B cell (primary cell): ENCODE data around the gene BNIP3. TPM values are rescaled to one million over a fixed set of nuclear protein-coding genes. Genes with fewer than 3 reads are reported as not detected.

Experiments used
- ATAC-seq: fragments of 200-7000 bp; cut with Tn5 transposase; one replicate; pipeline ENCODE4 v1.10.0; 2021; ENCODE audit warnings: low read depth, mild to moderate bottlenecking, moderate number of reproducible peaks, moderate library complexity
- CTCF ChIA-PET: fragments of 350-600 bp; sonication (Branson Sonifier 250); formaldehyde crosslinking; loops from one replicate; lab custom pipeline; 2021; ENCODE audit warnings: antibody characterized with exemption, inconsistent platforms; lab: Charles Lee
- POLR2A ChIA-PET: fragments of 350-600 bp; sonication (Branson Sonifier 250); formaldehyde crosslinking; loops from one replicate; lab custom pipeline; 2021; ENCODE audit warnings: antibody characterized with exemption; lab: Charles Lee
- DNase-seq: peaks from one replicate; pipeline ENCODE4 v3.0.0; 2013
- H2AFZ ChIP-seq: 2 replicates; pipeline ENCODE4 v1.6.1; 2012; ENCODE audit warnings: mild to moderate bottlenecking, low read depth, low read length; ENCODE audit not compliant: insufficient read depth, poor library complexity, severe bottlenecking
- H3K27ac ChIP-seq, 2 donors: 1 replicate in 1 of 2; 2 replicates in 1 of 2; pipeline ENCODE4 v1.5.1; 2012 to 2013; ENCODE audit warnings: low read length in 2 of 2, mild to moderate bottlenecking in 2 of 2, moderate library complexity in 1 of 2
- H3K27me3 ChIP-seq, 4 experiments: fragments of 200-600 bp in 1 of 4; sonication (generic) in 1 of 4; replicated peaks in 1 of 4; 1 replicate in 2 of 4; 2 replicates in 2 of 4; pipeline versions ENCODE4 v1.6.1 to v1.7.0; 2013 to 2016; ENCODE audit warnings: low read length in 3 of 4, mild to moderate bottlenecking in 2 of 4, mixed read lengths in 1 of 4, moderate library complexity in 1 of 4; ENCODE audit not compliant: insufficient read depth in 4 of 4, control insufficient read depth in 3 of 4; ENCODE audit errors: control extremely low read depth in 1 of 4
- H3K36me3 ChIP-seq, 2 experiments: replicated peaks in 1 of 2; 1 replicate in 1 of 2; 2 replicates in 1 of 2; pipeline versions ENCODE4 v1.6.1 to v1.7.1; 2013; ENCODE audit warnings: low read length in 1 of 2; ENCODE audit not compliant: insufficient read depth in 2 of 2, control insufficient read depth in 1 of 2; ENCODE audit errors: control extremely low read depth in 1 of 2, extremely low read depth in 1 of 2
- H3K4me1 ChIP-seq, 2 donors: fragments of 200-600 bp in 1 of 2; sonication (generic) in 1 of 2; 1 replicate in 1 of 2; 2 replicates in 1 of 2; pipeline versions ENCODE4 v1.5.1 to v1.6.1; 2013 to 2017; ENCODE audit warnings: low read length in 2 of 2; ENCODE audit not compliant: control insufficient read depth in 2 of 2, insufficient read depth in 2 of 2
- H3K4me2 ChIP-seq: replicated peaks from 2 replicates; pipeline ENCODE3; 2012; ENCODE audit warnings: mild to moderate bottlenecking, low read depth, low read length; ENCODE audit not compliant: poor library complexity, severe bottlenecking
- H3K4me3 ChIP-seq, 5 experiments: fragments of 200-600 bp in 1 of 5; sonication (generic) in 1 of 5; 1 replicate in 3 of 5; 2 replicates in 2 of 5; pipeline versions ENCODE4 v1.5.1 to v1.7.0; 2011 to 2016; ENCODE audit warnings: low read length in 4 of 5, mild to moderate bottlenecking in 4 of 5, low read depth in 2 of 5, control low read depth in 1 of 5, moderate library complexity in 1 of 5; ENCODE audit not compliant: insufficient read depth in 1 of 5; ENCODE audit errors: control extremely low read depth in 1 of 5, extremely low read depth in 1 of 5
- H3K79me2 ChIP-seq: fragments of 200-600 bp; sonication (generic); one replicate; pipeline ENCODE4 v1.6.0; 2016; ENCODE audit warnings: low read length; ENCODE audit not compliant: control insufficient read depth, insufficient read depth
- H3K9ac ChIP-seq: fragments of 200-600 bp; sonication (generic); 2 replicates; pipeline ENCODE4 v1.6.1; 2017; ENCODE audit warnings: mild to moderate bottlenecking, low read length, moderate library complexity
- H3K9me3 ChIP-seq, 3 donors: one replicate each; pipeline versions ENCODE4 v1.6.1 to v1.7.1; 2013; ENCODE audit warnings: low read length in 2 of 3; ENCODE audit not compliant: control insufficient read depth in 2 of 3, insufficient read depth in 1 of 3; ENCODE audit errors: control extremely low read depth in 1 of 3
- H4K20me1 ChIP-seq: 2 replicates; pipeline ENCODE4 v1.6.0; 2012; ENCODE audit warnings: mild to moderate bottlenecking, low read length; ENCODE audit not compliant: insufficient read depth, control insufficient read depth, poor library complexity, severe bottlenecking
- H3K27ac Mint-ChIP-seq: one replicate; pipeline ENCODE4 v1.8.0; 2021; ENCODE audit warnings: mixed read lengths
- H3K27me3 Mint-ChIP-seq: one replicate; pipeline ENCODE4 v1.8.0; 2021; ENCODE audit warnings: mixed read lengths
- H3K4me1 Mint-ChIP-seq: one replicate; pipeline ENCODE4 v1.8.0; 2021; ENCODE audit warnings: mixed read lengths
- H3K4me3 Mint-ChIP-seq: one replicate; pipeline ENCODE4 v1.8.0; 2021; ENCODE audit warnings: mixed read lengths
- H3K9me3 Mint-ChIP-seq: one replicate; pipeline ENCODE4 v1.8.0; 2022; ENCODE audit warnings: mixed read lengths; ENCODE audit not compliant: insufficient read depth
- EZH2 ChIP-seq: IDR thresholded peaks from 2 replicates; pipeline ENCODE4 v1.6.1; 2012; ENCODE audit warnings: borderline replicate concordance, low read depth, mild to moderate bottlenecking, moderate library complexity, low read length; ENCODE audit not compliant: insufficient read depth, poor library complexity, severe bottlenecking
- WGBS: methylation state at CpG from one replicate; pipeline ENCODE4 v1.1.5; 2013; ENCODE audit warnings: missing lambda C conversion rate; ENCODE audit not compliant: insufficient coverage; 5-methylcytosine and 5-hydroxymethylcytosine counted together
- intact Hi-C: fragments of 100-400 bp; cut with micrococcal nuclease; formaldehyde crosslinking; loops from one replicate; pipeline ENCODE4 v1.10.0; 2022
- polyA plus RNA-seq: library from polyadenylated mRNA; depleted of rRNA; stranded (reverse); fragments of >200 nt; gene quantifications from 2 replicates; pipeline ENCODE4 v1.2.3, GENCODE V29; 2012
- total RNA-seq, 2 donors: library from RNA; stranded (reverse); fragments of 120-200 nt in 1 of 2; gene quantifications; 1 replicate in 1 of 2; 2 replicates in 1 of 2; pipeline versions ENCODE4 v1.2.3 to v1.2.4, GENCODE V29; 2013 to 2022
- TF ChIP-seq, protein P1 (sequence below): fragments of 200-600 bp; IDR thresholded peaks from one replicate; pipeline ENCODE4 v1.8.0; 2022; ENCODE audit warnings: antibody characterized with exemption, mild to moderate bottlenecking

Gene BNIP3
- total and polyA plus RNA-seq, 2 donors (not counting 1 experiment from before 2014, with no cell fraction given): 7.1 to 10.9 TPM

DNA sequence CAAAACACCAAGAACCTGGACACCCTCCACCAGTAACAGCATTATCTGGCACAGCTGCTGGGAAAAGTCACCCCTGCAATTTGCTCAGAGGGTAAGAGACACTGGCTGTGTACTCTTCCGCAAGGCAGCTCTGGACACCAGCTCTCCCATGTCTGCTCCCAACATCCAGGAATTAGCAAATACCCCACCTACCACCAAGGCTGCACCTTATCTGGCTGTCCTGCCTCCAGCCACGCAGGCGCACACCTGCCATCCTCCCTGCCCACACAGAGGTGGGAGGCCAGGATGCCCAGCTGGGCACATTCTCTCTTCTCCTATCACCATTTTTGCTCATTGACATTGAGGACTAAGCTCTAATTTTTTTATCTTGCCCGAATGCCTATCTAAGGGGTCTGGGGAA, 20.3 kb upstream of the BNIP3 start:
- Histone ChIP-seq H3K4me2 (no peak overlapping the region), H3K9me3 (peaks cover 0 to 5% (median 0%) of the 10 kb centered on the region in 3 donors), H3K4me3 (no peak overlapping the region), H3K4me1 (no peaks in the 10 kb centered on the region), H3K36me3 (no peaks in the 10 kb centered on the region), H2AFZ (no peak overlapping the region), H3K27ac (no peak overlapping the region), H3K9ac (no peak overlapping the region), H3K27me3 (no peaks in the 10 kb centered on the region), H3K79me2 (no peaks in the 10 kb centered on the region), H4K20me1 (no peaks in the 10 kb centered on the region)
- H3K27ac Mint-ChIP-seq: no peak overlapping the region
- no peaks in the 10 kb centered on the region for H3K4me1 Mint-ChIP-seq
- 95% methylated on average over 3 of the region's 4 CpGs for WGBS
- TF ChIP-seq EZH2: no peak
- TF ChIP-seq, protein P1, sequence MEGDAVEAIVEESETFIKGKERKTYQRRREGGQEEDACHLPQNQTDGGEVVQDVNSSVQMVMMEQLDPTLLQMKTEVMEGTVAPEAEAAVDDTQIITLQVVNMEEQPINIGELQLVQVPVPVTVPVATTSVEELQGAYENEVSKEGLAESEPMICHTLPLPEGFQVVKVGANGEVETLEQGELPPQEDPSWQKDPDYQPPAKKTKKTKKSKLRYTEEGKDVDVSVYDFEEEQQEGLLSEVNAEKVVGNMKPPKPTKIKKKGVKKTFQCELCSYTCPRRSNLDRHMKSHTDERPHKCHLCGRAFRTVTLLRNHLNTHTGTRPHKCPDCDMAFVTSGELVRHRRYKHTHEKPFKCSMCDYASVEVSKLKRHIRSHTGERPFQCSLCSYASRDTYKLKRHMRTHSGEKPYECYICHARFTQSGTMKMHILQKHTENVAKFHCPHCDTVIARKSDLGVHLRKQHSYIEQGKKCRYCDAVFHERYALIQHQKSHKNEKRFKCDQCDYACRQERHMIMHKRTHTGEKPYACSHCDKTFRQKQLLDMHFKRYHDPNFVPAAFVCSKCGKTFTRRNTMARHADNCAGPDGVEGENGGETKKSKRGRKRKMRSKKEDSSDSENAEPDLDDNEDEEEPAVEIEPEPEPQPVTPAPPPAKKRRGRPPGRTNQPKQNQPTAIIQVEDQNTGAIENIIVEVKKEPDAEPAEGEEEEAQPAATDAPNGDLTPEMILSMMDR: no peak
- no peak for DNase-seq
- CTCF ChIA-PET: interaction anchor here (0.8 kb wide), 1 partner anchor 23 kb away, joined by 3 read pairs; no protein-coding TSS in a partner anchor
- ATAC-seq: no peak
- intact Hi-C loops: no loop called here
- no peak overlapping the region for H3K4me3 Mint-ChIP-seq
- H3K9me3 Mint-ChIP-seq: no peaks in the 10 kb centered on the region
- POLR2A ChIA-PET: no interaction called here
- peaks cover 13% of the 10 kb centered on the region for H3K27me3 Mint-ChIP-seq

GRCh38 chr10:132001238-132001972, 19.7 kb upstream of the BNIP3 start:
- peaks cover 0 to 5% (median 0%) of the 10 kb centered on the region in 3 donors for H3K9me3 ChIP-seq
- TF ChIP-seq, protein P1: no peak
- TF ChIP-seq EZH2: no peak
- H3K4me2 ChIP-seq: no peak overlapping the region
- no peak for DNase-seq
- H3K9me3 Mint-ChIP-seq: no peaks in the 10 kb centered on the region
- no peak overlapping the region for H3K27ac ChIP-seq
- intact Hi-C loops: no loop called here
- H4K20me1 ChIP-seq: no peaks in the 10 kb centered on the region
- no peak overlapping the region for H3K27ac Mint-ChIP-seq
- no peak overlapping the region for H3K4me3 Mint-ChIP-seq
- WGBS: 76% methylated on average over 14 of the region's 15 CpGs
- no peaks in the 10 kb centered on the region for H3K4me1 Mint-ChIP-seq
- H3K27me3 ChIP-seq: no peaks in the 10 kb centered on the region
- H3K4me1 ChIP-seq: no peaks in the 10 kb centered on the region
- no peaks in the 10 kb centered on the region for H3K36me3 ChIP-seq
- no peak overlapping the region for H2AFZ ChIP-seq
- H3K79me2 ChIP-seq: no peaks in the 10 kb centered on the region
- CTCF ChIA-PET: interaction anchor here (0.8 kb wide), 1 partner anchor 23 kb away, joined by 3 read pairs; no protein-coding TSS in a partner anchor
- H3K4me3 ChIP-seq: no peak overlapping the region
- POLR2A ChIA-PET: no interaction called here
- ATAC-seq: no peak
- no peak overlapping the region for H3K9ac ChIP-seq
- peaks cover 11% of the 10 kb centered on the region for H3K27me3 Mint-ChIP-seq
